IMR-90 (cell line): Measurements from ENCODE around the gene RHEX. TPM values are rescaled to one million over a fixed set of nuclear protein-coding genes. Genes with fewer than 3 reads are reported as not detected.

Source experiments
- ATAC-seq: fragments of 200-7000 bp; cut with Tn5 transposase; 2 replicates; pipeline ENCODE4 v1.9.1; 2020; ENCODE audit warnings: low read depth, mild to moderate bottlenecking, moderate library complexity
- BruUV-seq: library from RNA; stranded (reverse); fragments of 400-500 nt; replicated peaks from 2 replicates; lab custom pipeline; 2021; lab: Mats Ljungman, UMichigan
- CTCF ChIA-PET: fragments of 300-600 bp; formaldehyde crosslinking; extraction: SDS; loops from one replicate; lab custom pipeline; 2021; ENCODE audit warnings: antibody characterized with exemption; lab: Yijun Ruan, JAX
- POLR2A ChIA-PET: fragments of 300-600 bp; sonication (Branson Sonifier 250); formaldehyde crosslinking; loops from one replicate; lab custom pipeline; 2022; ENCODE audit warnings: antibody characterized with exemption; ENCODE audit not compliant: unreplicated experiment; lab: Charles Lee
- DNase-seq: peaks from one replicate; pipeline ENCODE4 v3.0.0; 2013
- H2AFZ ChIP-seq: replicated peaks from 2 replicates; pipeline ENCODE3; 2013; ENCODE audit warnings: low read length, mild to moderate bottlenecking; ENCODE audit not compliant: poor library complexity
- H2AK5ac ChIP-seq: 2 replicates; pipeline ENCODE4 v1.6.1; 2013; ENCODE audit warnings: low read depth, low read length, inconsistent platforms
- H2AK9ac ChIP-seq: replicated peaks from 2 replicates; pipeline ENCODE3; 2013; ENCODE audit warnings: mild to moderate bottlenecking, low read depth, low read length, moderate library complexity; ENCODE audit not compliant: poor library complexity
- H2BK120ac ChIP-seq: 2 replicates; pipeline ENCODE4 v1.6.1; 2013; ENCODE audit warnings: low read depth, low read length, inconsistent platforms
- H2BK15ac ChIP-seq: 3 replicates; pipeline ENCODE4 v1.6.1; 2013; ENCODE audit warnings: low read depth, low read length, inconsistent platforms
- H2BK20ac ChIP-seq: 2 replicates; pipeline ENCODE4 v1.6.1; 2013; ENCODE audit warnings: low read depth, mild to moderate bottlenecking, inconsistent platforms, low read length, moderate library complexity
- H2BK5ac ChIP-seq: 2 replicates; pipeline ENCODE4 v1.6.1; 2013; ENCODE audit warnings: mild to moderate bottlenecking, low read depth, low read length, inconsistent platforms; ENCODE audit not compliant: poor library complexity, severe bottlenecking
- H3K14ac ChIP-seq: replicated peaks from 2 replicates; pipeline ENCODE4 v1.6.1; 2013; ENCODE audit warnings: low read depth, low read length, inconsistent platforms
- H3K18ac ChIP-seq: 2 replicates; pipeline ENCODE4 v1.6.1; 2013; ENCODE audit warnings: low read depth, low read length, control low read depth
- H3K23ac ChIP-seq: 2 replicates; pipeline ENCODE4 v1.6.1; 2013; ENCODE audit warnings: low read depth, low read length, inconsistent platforms
- H3K27ac ChIP-seq: 2 replicates; pipeline ENCODE4 v1.5.1; 2013; ENCODE audit warnings: mild to moderate bottlenecking, control low read depth, low read length; ENCODE audit not compliant: insufficient read depth
- H3K27me3 ChIP-seq: 2 replicates; pipeline ENCODE4 v1.6.1; 2013; ENCODE audit warnings: low read length; ENCODE audit not compliant: control insufficient read depth, insufficient read depth
- H3K36me3 ChIP-seq: 2 replicates; pipeline ENCODE4 v1.6.1; 2013; ENCODE audit warnings: low read length, mixed read lengths; ENCODE audit not compliant: control insufficient read depth, insufficient read depth
- H3K4ac ChIP-seq: 2 replicates; pipeline ENCODE4 v1.6.1; 2013; ENCODE audit warnings: low read depth, low read length, inconsistent platforms
- H3K4me1 ChIP-seq: 2 replicates; pipeline ENCODE4 v1.6.1; 2013; ENCODE audit warnings: low read length, mixed read lengths; ENCODE audit not compliant: control insufficient read depth, insufficient read depth
- H3K4me2 ChIP-seq: 2 replicates; pipeline ENCODE4 v1.6.1; 2013; ENCODE audit warnings: low read depth, mild to moderate bottlenecking, control low read depth, low read length, moderate library complexity
- H3K4me3 ChIP-seq: 2 replicates; pipeline ENCODE4 v1.5.1; 2013; ENCODE audit warnings: low read depth, mild to moderate bottlenecking, control low read depth, low read length, moderate library complexity; ENCODE audit not compliant: insufficient read depth
- H3K56ac ChIP-seq: 2 replicates; pipeline ENCODE4 v1.6.1; 2013; ENCODE audit warnings: low read length, inconsistent platforms; ENCODE audit not compliant: insufficient read depth; ENCODE audit errors: extremely low read depth
- H3K79me1 ChIP-seq, 2 experiments: 2 replicates each; pipeline ENCODE4 v1.6.1; 2013; ENCODE audit warnings: low read length in 2 of 2, inconsistent platforms in 1 of 2, low read depth in 1 of 2
- H3K9ac ChIP-seq: 2 replicates; pipeline ENCODE4 v1.6.1; 2013; ENCODE audit warnings: low read depth, low read length, control low read depth
- H3K9me1 ChIP-seq: 2 replicates; pipeline ENCODE4 v1.6.1; 2013; ENCODE audit warnings: low read length, inconsistent platforms; ENCODE audit not compliant: insufficient read depth
- H3K9me3 ChIP-seq: 2 replicates; pipeline ENCODE4 v1.6.1; 2013; ENCODE audit warnings: low read length; ENCODE audit not compliant: control insufficient read depth, insufficient read depth
- H4K20me1 ChIP-seq: 2 replicates; pipeline ENCODE4 v1.6.1; 2013; ENCODE audit warnings: low read length, inconsistent platforms; ENCODE audit not compliant: insufficient read depth
- H4K5ac ChIP-seq: 2 replicates; pipeline ENCODE4 v1.6.1; 2013; ENCODE audit warnings: mild to moderate bottlenecking, low read depth, low read length, control low read depth
- H4K8ac ChIP-seq, 2 experiments: 2 replicates each; pipeline ENCODE4 v1.6.1; 2013; ENCODE audit warnings: low read depth in 2 of 2, low read length in 2 of 2, control low read depth in 1 of 2, inconsistent platforms in 1 of 2
- H4K91ac ChIP-seq: 2 replicates; pipeline ENCODE4 v1.6.1; 2013; ENCODE audit warnings: low read depth, low read length, inconsistent platforms; ENCODE audit not compliant: insufficient read depth
- CHD1 ChIP-seq: IDR thresholded peaks from 2 replicates; pipeline ENCODE4 v1.6.1; 2012; ENCODE audit warnings: low read depth, low read length, improper control_type of control experiment
- CTCF ChIP-seq: conservative IDR thresholded peaks from 2 replicates; pipeline ENCODE4 v1.5.1; 2012; ENCODE audit warnings: mild to moderate bottlenecking, low read depth, low read length, improper control_type of control experiment
- ELK1 ChIP-seq: fragments of 150-350 bp; IDR thresholded peaks from 2 replicates; pipeline ENCODE4 v1.6.1; 2016; ENCODE audit warnings: low read depth, mild to moderate bottlenecking, low read length, moderate library complexity, borderline replicate concordance
- FOS ChIP-seq: fragments of 150-350 bp; IDR thresholded peaks from 2 replicates; pipeline ENCODE4 v1.6.1; 2016; ENCODE audit warnings: low read depth, low read length
- MAZ ChIP-seq: IDR thresholded peaks from 2 replicates; pipeline ENCODE4 v1.6.1; 2012; ENCODE audit warnings: low read depth, mild to moderate bottlenecking, low read length, improper control_type of control experiment, moderate library complexity, borderline replicate concordance
- POLR2A ChIP-seq: IDR thresholded peaks from 2 replicates; pipeline ENCODE4 v1.6.1; 2012; ENCODE audit warnings: mild to moderate bottlenecking, low read depth, low read length
- RCOR1 ChIP-seq: IDR thresholded peaks from 2 replicates; pipeline ENCODE4 v1.6.1; 2012; ENCODE audit warnings: mild to moderate bottlenecking, low read length, improper control_type of control experiment; ENCODE audit not compliant: insufficient replicate concordance
- RFX5 ChIP-seq: IDR thresholded peaks from 2 replicates; pipeline ENCODE4 v1.8.0; 2012; ENCODE audit warnings: low read depth, mild to moderate bottlenecking, low read length, moderate library complexity
- USF2 ChIP-seq: fragments of 150-350 bp; IDR thresholded peaks from 2 replicates; pipeline ENCODE4 v1.6.1; 2017; ENCODE audit warnings: mild to moderate bottlenecking, antibody characterized with exemption, low read length, low read depth
- WGBS, 2 experiments: methylation state at CpG; one replicate each; pipeline versions ENCODE4 v1.1.5 to v1.1.7; 2013; ENCODE audit warnings: missing lambda C conversion rate in 2 of 2; ENCODE audit not compliant: insufficient read length in 1 of 2; ENCODE audit errors: extremely low coverage in 2 of 2; 5-methylcytosine and 5-hydroxymethylcytosine counted together
- dilution Hi-C: fragments of 300-500 bp; cut with HindIII; formaldehyde crosslinking; loops from one replicate; pipeline ENCODE4 v1.14.3; 2018; ENCODE audit warnings: low sequenced_read_pairs; ENCODE audit not compliant: unreplicated experiment
- in situ Hi-C: fragments of 300-500 bp; cut with MboI; formaldehyde crosslinking; loops from 3 replicates; pipeline ENCODE4 v1.14.3; 2019; ENCODE audit warnings: low sequenced_read_pairs, inconsistent platforms, mixed read lengths
- intact Hi-C: fragments of 100-400 bp; cut with micrococcal nuclease; formaldehyde crosslinking; loops from 2 replicates; pipeline ENCODE4 v1.10.0; 2022
- polyA plus RNA-seq, 3 experiments: library from polyadenylated mRNA; depleted of rRNA; stranded (reverse); fragments of >200 nt; gene quantifications; 2 replicates each; pipeline ENCODE4 v1.2.3, GENCODE V29; 2012; ENCODE audit warnings: low replicate concordance in 1 of 3
- total RNA-seq: library from RNA; depleted of rRNA; stranded (reverse); fragments of >200 nt; gene quantifications from 2 replicates; pipeline ENCODE4 v1.2.3, GENCODE V29; 2012

RHEX gene
- total and polyA plus RNA-seq, 2 of the 4 experiments (the other 2 are of a cell fraction) = not detected

- Histone ChIP-seq H3K36me3 (no peaks in the 10 kb centered on the region), H3K18ac (no peak overlapping the region), H3K56ac (no peak overlapping the region), H4K8ac (no peak overlapping the region), H2BK120ac (no peak overlapping the region), H3K9me1 (no peaks in the 10 kb centered on the region), H2AK9ac (no peak overlapping the region), H3K4ac (no peak overlapping the region), H4K20me1 (no peaks in the 10 kb centered on the region), H3K9me3 (no peaks in the 10 kb centered on the region), H3K4me2 (no peak overlapping the region), H4K91ac (no peak overlapping the region), H4K5ac (no peak overlapping the region), H3K27me3 (peaks cover 31% of the 10 kb centered on the region), H2AK5ac (no peak overlapping the region), H3K14ac (no peak overlapping the region), H3K4me3 (no peak overlapping the region), H3K27ac (no peak overlapping the region), H3K9ac (no peak overlapping the region), H3K23ac (no peak overlapping the region), H2AFZ (no peak overlapping the region), H3K4me1 (no peaks in the 10 kb centered on the region), H2BK15ac (no peak overlapping the region), H2BK20ac (no peak overlapping the region), H3K79me1 (no peaks in the 10 kb centered on the region), H2BK5ac (no peak overlapping the region)
- dilution Hi-C loops (no loop called here), intact Hi-C loops (no loop called here), in situ Hi-C loops (no loop called here)
- WGBS, 2 experiments = 11% methylated on average over 3 of the region's 6 CpGs; no CpG with 5 or more reads in 1 of the 2 experiments
- DNase-seq = no peak
- no peak for TF ChIP-seq POLR2A
- TF ChIP-seq CTCF = no peak
- no peak for TF ChIP-seq ELK1
- TF ChIP-seq USF2 = no peak
- no peak for TF ChIP-seq CHD1
- no peak for TF ChIP-seq FOS
- TF ChIP-seq MAZ = no peak
- no peak for TF ChIP-seq RCOR1
- TF ChIP-seq RFX5 = no peak
- BruUV-seq = no TSS peak
- CTCF ChIA-PET = no interaction called here
- POLR2A ChIA-PET = no interaction called here
- ATAC-seq = no peak
Observed at GRCh38 chr1:206066479-206067171, 13.7 kb downstream of the RHEX start.
